ENCODE measurements around the gene KIF4A. TPM values are rescaled to one million over a fixed set of nuclear protein-coding genes. Genes with fewer than 3 reads are reported as not detected.

The KIF4A gene
- total and polyA plus RNA-seq, 7 donors, result 0.04 to 0.15 (median 0.07) TPM; not detected in 2

GRCh38 chrX:70280573-70280972 lies 9.3 kb upstream of the KIF4A start:
- ATAC-seq, result no peak
- H3K27ac ChIP-seq, result no peak overlapping the region
- H3K4me1 ChIP-seq, result no peaks in the 10 kb centered on the region
- H3K36me3 ChIP-seq (ENCODE audit: insufficient read depth in 1 of 2, low read depth in 1 of 2), result peaks cover 0 to 13% of the 10 kb centered on the region in 2 donors
- peaks cover 0 to 9% (median 0%) of the 10 kb centered on the region in 3 donors for H3K27me3 ChIP-seq (ENCODE audit: insufficient read depth in 3 of 3, low read length in 2 of 3)
- H3K9me3 ChIP-seq, result no peaks in the 10 kb centered on the region
- no peak overlapping the region for H3K4me3 ChIP-seq
- TF ChIP-seq CTCF (IDR thresholded peaks at IDR 0.05), result no peak
- intact Hi-C loops (cut with DNase I), result loop anchor here in 1 of 2 donors (10.0 kb wide), 1 partner anchor 154 kb away; no protein-coding TSS in a partner anchor
- WGBS, 3 donors, result 75 to 85% (median 84%) methylated on average over 3 of the region's 3 CpGs
- DNase-seq, result no peak

- Histone ChIP-seq H3K36me3 (ENCODE audit: insufficient read depth in 1 of 2, low read depth in 1 of 2) (peaks cover 0 to 27% of the 10 kb centered on the region in 2 donors), H3K4me3 (no peak within 1 kb of the TSS), H3K27me3 (ENCODE audit: insufficient read depth in 3 of 3, low read length in 2 of 3) (peaks cover 0 to 5% (median 0%) of the 10 kb centered on the region in 3 donors), H3K4me1 (no peaks in the 10 kb centered on the region), H3K27ac (no peak within 1 kb of the TSS), H3K9me3 (no peaks in the 10 kb centered on the region)
- TF ChIP-seq CTCF (IDR thresholded peaks at IDR 0.05), result no peak
- intact Hi-C loops (cut with DNase I), result loop anchor here in 1 of 2 donors (10.0 kb wide), 1 partner anchor 153 kb away; no protein-coding TSS in a partner anchor
- DNase-seq, result no peak
- WGBS, 3 donors, result 90 to 97% (median 91%) methylated on average over 18 to 21 of the region's 21 CpGs
- ATAC-seq, result no peak
These were observed 8.0 kb upstream of the KIF4A start, which contains the start of gene RAB41 for GRCh38 chrX:70281951-70282350. TSS of gene RAB41 (plus strand) at chrX:70282172. CDS start at chrX:70282218, 46 bp downstream.

GRCh38 chrX:70289168-70289792 lies 624 bp upstream of the KIF4A start:
- intact Hi-C loops (cut with DNase I), result loop anchor here in 1 of 2 donors (10.0 kb wide), 1 partner anchor 146 kb away; no protein-coding TSS in a partner anchor
- Histone ChIP-seq H3K36me3 (ENCODE audit: insufficient read depth in 1 of 2, low read depth in 1 of 2) (peaks cover 0 to 41% of the 10 kb centered on the region in 2 donors), H3K9me3 (no peaks in the 10 kb centered on the region), H3K27me3 (ENCODE audit: insufficient read depth in 3 of 3, low read length in 2 of 3) (peaks cover 0 to 17% (median 0%) of the 10 kb centered on the region in 3 donors), H3K4me1 (no peaks in the 10 kb centered on the region), H3K27ac (peak overlapping the region; percentile 68), H3K4me3 (peak overlapping the region; percentile 70)
- WGBS, 3 donors, result 22 to 56% (median 25%) methylated on average over 11 of the region's 11 CpGs
- ATAC-seq (no peak), DNase-seq (no peak)
- TF ChIP-seq CTCF (IDR thresholded peaks at IDR 0.05), result no peak

GRCh38 chrX:70292788-70293187 lies 2.9 kb downstream of the KIF4A start:
- 0% methylated on average over 1 of the region's 1 CpG for WGBS, 3 donors
- Histone ChIP-seq H3K36me3 (ENCODE audit: insufficient read depth in 1 of 2, low read depth in 1 of 2) (peaks cover 0 to 6% of the 10 kb centered on the region in 2 donors), H3K9me3 (no peaks in the 10 kb centered on the region), H3K4me3 (no peak overlapping the region), H3K4me1 (no peaks in the 10 kb centered on the region), H3K27ac (no peak overlapping the region), H3K27me3 (ENCODE audit: insufficient read depth in 3 of 3, low read length in 2 of 3) (peaks cover 0 to 12% (median 0%) of the 10 kb centered on the region in 3 donors)
- ATAC-seq (no peak), DNase-seq (no peak)
- intact Hi-C loops (cut with DNase I), result no loop called here
- TF ChIP-seq CTCF (IDR thresholded peaks at IDR 0.05), result no peak

Data from psoas muscle (tissue), 8 donors.